ENCODE data around the gene HGFAC. TPM values are rescaled to one million over a fixed set of nuclear protein-coding genes. Genes with fewer than 3 reads are reported as not detected.

The HGFAC gene
- total and polyA plus RNA-seq, 7 donors, result 0.22 to 0.55 (median 0.36) TPM; not detected in 2

- no peaks in the 10 kb centered on the region for H3K36me3 ChIP-seq
- H3K4me3 ChIP-seq, result no peak overlapping the region
- no peak overlapping the region for H3K27ac ChIP-seq
- no peaks in the 10 kb centered on the region for H3K9me3 ChIP-seq
- peaks cover 0 to 27% (median 0%) of the 10 kb centered on the region in 3 donors for H3K27me3 ChIP-seq
- 70 to 86% methylated on average over 13 of the region's 13 CpGs for WGBS, 2 donors
- no peak for DNase-seq
- TF ChIP-seq POLR2AphosphoS5 (IDR thresholded peaks at IDR 0.05) (no peak), POLR2A (IDR thresholded peaks at IDR 0.05) (no peak)
- TF ChIP-seq, protein P1, sequence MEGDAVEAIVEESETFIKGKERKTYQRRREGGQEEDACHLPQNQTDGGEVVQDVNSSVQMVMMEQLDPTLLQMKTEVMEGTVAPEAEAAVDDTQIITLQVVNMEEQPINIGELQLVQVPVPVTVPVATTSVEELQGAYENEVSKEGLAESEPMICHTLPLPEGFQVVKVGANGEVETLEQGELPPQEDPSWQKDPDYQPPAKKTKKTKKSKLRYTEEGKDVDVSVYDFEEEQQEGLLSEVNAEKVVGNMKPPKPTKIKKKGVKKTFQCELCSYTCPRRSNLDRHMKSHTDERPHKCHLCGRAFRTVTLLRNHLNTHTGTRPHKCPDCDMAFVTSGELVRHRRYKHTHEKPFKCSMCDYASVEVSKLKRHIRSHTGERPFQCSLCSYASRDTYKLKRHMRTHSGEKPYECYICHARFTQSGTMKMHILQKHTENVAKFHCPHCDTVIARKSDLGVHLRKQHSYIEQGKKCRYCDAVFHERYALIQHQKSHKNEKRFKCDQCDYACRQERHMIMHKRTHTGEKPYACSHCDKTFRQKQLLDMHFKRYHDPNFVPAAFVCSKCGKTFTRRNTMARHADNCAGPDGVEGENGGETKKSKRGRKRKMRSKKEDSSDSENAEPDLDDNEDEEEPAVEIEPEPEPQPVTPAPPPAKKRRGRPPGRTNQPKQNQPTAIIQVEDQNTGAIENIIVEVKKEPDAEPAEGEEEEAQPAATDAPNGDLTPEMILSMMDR (IDR thresholded peaks at IDR 0.05), result no peak
- intact Hi-C loops (cut with DNase I), result no loop called here
- H3K4me1 ChIP-seq, result no peaks in the 10 kb centered on the region
Observed at GRCh38 chr4:3473996-3474765, 32.4 kb downstream of the HGFAC start.

GRCh38 chr4:3475041-3475712, 33.4 kb downstream of the HGFAC start:
- no peak for TF ChIP-seq EP300 (IDR thresholded peaks at IDR 0.05)
- TF ChIP-seq POLR2A (IDR thresholded peaks at IDR 0.05), result no peak
- no peak for TF ChIP-seq POLR2AphosphoS5 (IDR thresholded peaks at IDR 0.05)
- TF ChIP-seq, protein P1 (IDR thresholded peaks at IDR 0.05), result no peak
- Histone ChIP-seq H3K27me3 (peaks cover 0 to 27% (median 0%) of the 10 kb centered on the region in 3 donors), H3K4me1 (no peaks in the 10 kb centered on the region), H3K36me3 (no peaks in the 10 kb centered on the region), H3K27ac (no peak overlapping the region), H3K4me3 (no peak overlapping the region), H3K9me3 (no peaks in the 10 kb centered on the region)
- no peak for DNase-seq
- WGBS, 2 donors, result 46 to 77% methylated on average over 15 of the region's 15 CpGs
- intact Hi-C loops (cut with DNase I), result no loop called here

DNA sequence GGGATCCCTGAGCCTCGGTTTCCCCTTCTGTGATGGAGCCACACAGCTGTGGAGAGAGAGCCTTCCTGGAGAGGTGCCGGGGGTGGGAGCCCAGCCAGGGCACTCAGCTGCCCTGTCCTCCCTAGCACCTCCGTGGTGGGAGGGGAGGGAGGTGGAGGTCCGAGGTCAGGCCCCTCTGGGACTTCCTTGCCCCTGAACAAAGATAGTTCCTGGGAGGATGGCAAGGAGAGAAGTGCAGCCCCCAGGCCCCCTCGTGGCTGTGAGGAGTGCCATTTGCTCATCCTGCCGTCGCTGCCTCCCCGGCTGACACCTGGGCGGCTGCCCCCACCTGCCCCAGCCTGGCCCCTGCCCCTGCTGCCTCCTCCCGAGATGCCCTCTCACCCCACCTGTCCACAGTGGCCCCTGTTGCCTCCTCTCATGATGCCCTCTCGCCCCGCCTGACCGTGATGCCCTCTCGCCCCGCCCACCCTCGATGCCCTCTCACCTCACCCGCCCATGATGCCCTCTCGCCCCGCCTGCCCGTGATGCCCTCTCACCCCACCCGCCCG, 34.0 kb downstream of the HGFAC start:
- TF ChIP-seq POLR2A (IDR thresholded peaks at IDR 0.05) (no peak), POLR2AphosphoS5 (IDR thresholded peaks at IDR 0.05) (no peak), EP300 (IDR thresholded peaks at IDR 0.05) (no peak)
- TF ChIP-seq, protein P1 (IDR thresholded peaks at IDR 0.05), result no peak
- Histone ChIP-seq H3K36me3 (no peaks in the 10 kb centered on the region), H3K27me3 (peaks cover 0 to 29% (median 0%) of the 10 kb centered on the region in 3 donors), H3K27ac (no peak overlapping the region), H3K4me3 (no peak overlapping the region), H3K4me1 (no peaks in the 10 kb centered on the region), H3K9me3 (no peaks in the 10 kb centered on the region)
- 44 to 74% methylated on average over 22 of the region's 22 CpGs for WGBS, 2 donors
- no peak for DNase-seq
- intact Hi-C loops (cut with DNase I), result no loop called here

DNA sequence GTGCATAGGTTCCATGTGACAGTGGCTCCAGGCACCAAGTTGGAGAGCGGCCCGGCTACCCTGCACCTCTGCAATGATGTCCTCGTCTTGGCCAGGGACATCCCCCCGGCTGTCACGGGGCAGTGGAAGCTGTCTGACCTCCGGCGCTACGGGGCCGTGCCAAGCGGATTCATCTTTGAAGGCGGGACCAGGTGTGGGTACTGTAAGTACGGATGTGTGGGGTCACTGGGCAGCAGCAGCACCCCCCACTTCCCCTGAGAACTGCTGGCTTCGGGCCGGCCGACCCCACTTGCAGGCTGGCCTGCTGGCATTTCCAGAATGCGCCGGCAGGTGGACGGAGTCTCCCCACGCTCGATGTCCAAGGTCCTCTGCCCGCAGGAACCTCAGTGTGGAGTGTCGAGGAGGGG, 34.6 kb downstream of the HGFAC start:
- 75 to 89% methylated on average over 22 of the region's 22 CpGs for WGBS, 2 donors
- no peaks in the 10 kb centered on the region for H3K4me1 ChIP-seq
- intact Hi-C loops (cut with DNase I), result no loop called here
- H3K27me3 ChIP-seq, result peaks cover 0 to 33% (median 0%) of the 10 kb centered on the region in 3 donors
- no peak overlapping the region for H3K27ac ChIP-seq
- TF ChIP-seq, protein P1 (IDR thresholded peaks at IDR 0.05), result no peak
- TF ChIP-seq POLR2A (IDR thresholded peaks at IDR 0.05), result no peak
- no peak for TF ChIP-seq EP300 (IDR thresholded peaks at IDR 0.05)
- H3K4me3 ChIP-seq, result no peak overlapping the region
- H3K9me3 ChIP-seq, result no peaks in the 10 kb centered on the region
- no peak for DNase-seq
- H3K36me3 ChIP-seq, result no peaks in the 10 kb centered on the region

Data from sigmoid colon (tissue), 7 donors.